Neural progenitor cell (in vitro differentiated cells): ENCODE data around the gene TRPT1.

Experiments used
- CTCF ChIP-seq: fragments of 200-600 bp; sonication (generic); IDR thresholded peaks from 2 replicates; pipeline ENCODE4 v1.5.1; 2017; ENCODE audit warnings: antibody characterized with exemption, mild to moderate bottlenecking
- EZH2 ChIP-seq: fragments of 200-600 bp; sonication (generic); IDR thresholded peaks from 2 replicates; pipeline ENCODE4 v1.6.1; 2017; ENCODE audit warnings: antibody characterized with exemption, mild to moderate bottlenecking, moderate library complexity

GRCh38 chr11:64204464-64204989 lies 21.5 kb downstream of the TRPT1 start:
- peak; percentile 75 for TF ChIP-seq CTCF
- TF ChIP-seq EZH2 = no peak
